H54 (cell line): ENCODE results near the gene PPFIA3.
"Not testable (repeated sequence)": the region's sequence is repeated elsewhere in the genome, so short reads cannot be mapped to it uniquely, and the experiment has no call there.

ENCODE experiments used
- DNase-seq: peaks from one replicate; pipeline ENCODE4 v3.0.0; 2011; ENCODE audit warnings: low spot score, mixed read lengths; ENCODE audit not compliant: insufficient read length
- FAIRE-seq: peaks from 3 replicates; lab custom pipeline; 2011; peaks lifted over from hg19 to GRCh38; lab: Jason Lieb, UNC
- POLR2A ChIP-seq: IDR thresholded peaks from 2 replicates; pipeline ENCODE4 v1.6.1; 2011; ENCODE audit warnings: low read depth, mild to moderate bottlenecking, low read length

Gene PPFIA3

GRCh38 chr19:49110567-49110966, 8.8 kb upstream of the PPFIA3 start:
- no peak for FAIRE-seq
- no peak for DNase-seq
- no peak for TF ChIP-seq POLR2A

DNA sequence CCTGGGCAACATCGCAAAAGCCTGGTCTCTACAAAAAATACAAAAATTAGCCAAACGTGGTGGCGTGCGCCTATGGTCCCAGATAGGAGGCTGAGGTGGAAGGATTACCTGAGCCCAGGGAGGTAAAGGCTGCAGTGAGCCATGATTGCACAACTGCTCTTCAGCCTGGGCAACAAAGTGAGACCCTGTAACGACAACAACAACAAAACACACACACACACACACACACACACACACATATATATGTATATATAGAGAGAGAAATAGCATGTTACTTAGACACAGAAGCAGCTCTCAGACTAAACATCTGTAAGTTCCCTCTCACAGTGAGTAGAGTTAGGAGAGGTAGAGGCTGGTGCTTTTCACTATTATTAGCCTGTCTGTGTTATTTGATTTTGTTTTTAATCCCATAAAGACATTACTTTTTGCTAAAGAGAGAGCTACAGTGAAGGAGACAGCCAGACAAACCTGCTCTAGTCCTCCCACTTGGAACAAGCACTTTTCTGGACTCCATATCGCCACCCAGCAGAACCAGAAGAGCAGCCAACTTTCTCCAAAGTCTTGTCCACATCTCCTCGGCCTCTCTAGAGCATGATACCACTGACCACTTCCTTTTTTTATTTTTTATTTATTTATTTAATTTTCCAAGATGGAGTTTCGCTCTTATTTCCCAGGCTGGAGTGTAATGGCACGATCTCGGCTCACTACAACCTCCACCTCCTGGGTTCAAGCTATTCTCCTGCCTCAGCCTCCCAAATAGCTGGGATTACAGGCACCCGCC, 7.9 kb upstream of the PPFIA3 start:
- DNase-seq (no peak), FAIRE-seq (no peak)
- no peak for TF ChIP-seq POLR2A

- no peak for FAIRE-seq
- TF ChIP-seq POLR2A, result 0 out of 2 replicates have a peak, but pooled peaks have one; percentile 29
- DNase-seq, result peak; percentile 68
Observed at GRCh38 chr19:49113762-49114629, 5.3 kb upstream of the PPFIA3 start, which contains the start of gene LIN7B. LIN7B (plus strand) TSS chr19:49114370; CDS start chr19:49114405, 35 bp downstream.

DNA sequence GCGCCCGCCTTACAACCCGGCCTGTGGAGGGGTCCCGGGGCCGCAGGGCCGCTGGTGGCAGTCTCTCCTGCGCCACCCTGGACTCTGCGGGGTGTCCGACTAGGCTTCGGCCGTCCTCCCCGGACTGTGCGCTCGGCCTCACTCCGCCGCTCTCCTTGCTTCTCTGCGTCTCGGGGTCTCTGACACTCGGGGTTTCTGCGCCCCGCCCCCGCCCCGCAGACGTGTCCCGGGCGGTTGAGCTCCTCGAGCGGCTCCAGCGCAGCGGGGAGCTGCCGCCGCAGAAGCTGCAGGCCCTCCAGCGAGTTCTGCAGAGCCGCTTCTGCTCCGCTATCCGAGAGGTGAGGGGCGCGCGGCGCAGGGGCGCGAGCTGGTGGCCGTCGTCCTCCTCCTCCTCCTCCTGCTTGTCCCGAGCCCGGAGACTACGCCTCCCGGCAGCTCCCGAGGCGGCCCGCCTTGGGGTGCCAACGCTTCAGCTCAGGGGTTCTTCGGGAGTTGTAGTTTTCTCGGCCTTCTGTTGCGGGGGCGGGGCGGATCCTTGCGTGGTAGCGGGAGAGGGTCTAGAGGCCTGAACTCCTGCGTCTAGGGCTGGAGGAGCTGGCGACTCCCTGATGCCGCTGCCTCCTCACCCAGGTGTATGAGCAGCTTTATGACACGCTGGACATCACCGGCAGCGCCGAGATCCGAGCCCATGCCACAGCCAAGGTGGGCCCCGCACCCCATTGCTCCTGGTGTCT, 4.5 kb upstream of the PPFIA3 start:
- FAIRE-seq (no peak), DNase-seq (no peak)
- TF ChIP-seq POLR2A, result no peak

- TF ChIP-seq POLR2A, result no peak
- FAIRE-seq (no peak), DNase-seq (no peak)
Observed at GRCh38 chr19:49116544-49116943, 2.8 kb upstream of the PPFIA3 start.

GRCh38 chr19:49117677-49118564, 1.4 kb upstream of the PPFIA3 start:
- FAIRE-seq (no peak), DNase-seq (no peak)
- no peak for TF ChIP-seq POLR2A

DNA sequence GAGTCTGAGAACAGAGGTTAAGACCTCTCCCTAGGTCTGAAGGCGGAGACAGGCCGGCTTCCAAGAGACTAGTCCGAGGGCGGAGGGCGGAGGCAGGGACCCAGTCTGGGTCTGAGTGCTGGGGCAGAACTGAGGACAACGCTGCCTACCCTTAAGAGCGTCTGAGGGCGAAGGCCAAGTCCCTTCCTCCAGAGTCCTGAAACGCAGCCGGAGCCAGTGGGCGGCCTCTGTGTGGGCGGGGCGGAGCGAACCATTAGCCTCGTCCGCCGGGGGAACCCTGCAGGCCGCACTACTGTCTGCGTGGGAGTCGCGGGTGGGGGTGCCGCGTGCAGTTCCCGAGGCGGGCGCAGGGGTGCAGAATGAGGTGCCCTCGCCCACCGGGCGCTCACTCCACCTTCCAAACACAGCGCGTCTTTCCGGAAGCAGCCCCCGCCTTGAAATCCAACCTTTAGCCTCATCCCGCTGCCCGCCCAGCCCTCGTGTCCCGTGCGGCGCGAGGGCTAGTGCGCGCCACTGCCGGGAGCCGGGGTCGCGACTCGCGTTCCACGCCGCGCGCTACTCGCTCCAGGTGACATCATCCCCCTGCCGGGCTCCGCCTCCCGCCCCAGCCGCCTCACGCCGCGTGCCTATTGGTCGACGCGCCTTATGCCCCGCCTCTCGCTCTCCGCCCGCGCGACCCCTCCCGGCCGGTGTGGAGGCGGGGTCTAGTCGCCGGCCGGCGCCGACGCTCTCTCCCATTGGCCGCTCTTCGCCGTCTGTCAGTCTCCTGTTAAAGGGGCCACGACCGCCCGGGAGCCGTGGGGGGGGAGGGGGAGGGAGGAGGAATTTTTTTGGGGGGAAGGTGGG, 556 bp upstream of the PPFIA3 start, which contains the start of gene C19orf73:
TSS of gene C19orf73 (minus strand) at position 579 of the 846 bp plus-strand sequence. CDS start at position 458, 121 bp downstream.
- peak; percentile 82 for DNase-seq
- peak; percentile 36 for FAIRE-seq
- peak; percentile 36; the same call in 1 of the 2 replicates for TF ChIP-seq POLR2A

DNA sequence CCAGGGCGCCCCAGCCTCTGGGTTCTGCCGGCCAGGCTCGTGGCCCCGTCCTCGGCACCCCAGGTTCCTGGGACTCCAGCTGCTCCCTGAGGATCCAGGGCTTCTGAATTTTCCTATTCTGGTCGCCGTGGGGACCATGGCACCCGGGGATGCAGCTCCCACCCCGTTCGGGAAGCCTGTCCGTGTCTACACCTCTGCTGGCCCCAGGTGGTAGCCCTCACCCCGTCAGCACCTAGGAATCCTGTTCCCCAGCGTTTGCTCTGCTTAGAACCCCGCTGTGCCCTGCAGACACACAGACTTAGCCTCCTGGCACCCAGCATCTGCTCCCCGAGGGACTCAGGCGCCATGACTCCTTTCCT, 960 bp downstream of the PPFIA3 start:
- DNase-seq, result no peak
- no peak for FAIRE-seq
- TF ChIP-seq POLR2A, result no peak

DNA sequence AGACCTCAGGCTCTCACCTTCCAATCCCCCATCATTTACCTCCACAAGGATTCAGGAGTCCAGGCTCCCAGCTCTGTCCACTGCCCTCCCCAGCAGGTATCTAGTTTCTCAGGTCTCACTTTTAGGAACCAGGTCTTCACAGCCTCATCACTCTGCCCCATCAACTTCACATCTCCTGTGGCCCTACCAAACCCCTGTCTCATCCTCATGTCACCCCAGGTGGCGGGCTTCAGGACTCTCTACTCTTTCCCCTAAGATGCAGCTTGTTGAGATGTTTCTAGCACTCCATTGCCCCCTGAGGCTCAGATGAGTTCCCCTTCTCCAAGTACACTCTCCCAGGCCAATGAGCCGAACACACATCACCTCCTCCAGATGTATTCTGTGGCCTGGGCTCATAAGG, 1.5 kb downstream of the PPFIA3 start:
- TF ChIP-seq POLR2A, result no peak
- DNase-seq (no peak), FAIRE-seq (no peak)

GRCh38 chr19:49121841-49122240, 2.5 kb downstream of the PPFIA3 start:
- not testable (repeated sequence) for FAIRE-seq, DNase-seq

GRCh38 chr19:49123285-49123684, 3.9 kb downstream of the PPFIA3 start:
- DNase-seq, FAIRE-seq: not testable (repeated sequence)
